GM18861 (cell line): ENCODE data around the gene GJA3.

Experiments used
- ATAC-seq: cut with Tn5 transposase; IDR thresholded peaks from one replicate; pipeline ENCODE4 v1.9.1; 2021; ENCODE audit not compliant: unreplicated experiment

The GJA3 gene

DNA sequence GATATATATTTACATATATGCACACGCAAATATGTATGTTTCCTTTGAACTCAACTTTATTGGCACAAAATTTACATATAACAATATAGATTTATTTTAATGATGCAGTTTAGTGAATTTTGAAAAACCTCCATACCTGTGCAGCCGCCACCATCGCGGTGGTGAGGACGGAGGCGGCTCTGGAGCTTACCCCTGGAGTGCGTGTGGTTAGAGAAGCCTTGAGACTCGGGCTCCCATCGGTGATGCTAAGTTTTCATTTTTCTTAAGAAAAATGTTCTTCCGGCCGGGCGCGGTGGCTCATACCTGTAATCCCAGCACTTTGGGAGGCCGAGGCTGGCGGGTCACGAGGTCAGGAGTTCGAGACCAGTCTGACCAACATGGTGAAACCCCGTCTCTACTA lies 31.8 kb downstream of the GJA3 start:
- no peak for ATAC-seq

GRCh38 chr13:20128459-20128931 lies 32.4 kb downstream of the GJA3 start:
- no peak for ATAC-seq

- peak; percentile 64 for ATAC-seq
Observed at GRCh38 chr13:20127562-20128458, 33.0 kb downstream of the GJA3 start.

DNA sequence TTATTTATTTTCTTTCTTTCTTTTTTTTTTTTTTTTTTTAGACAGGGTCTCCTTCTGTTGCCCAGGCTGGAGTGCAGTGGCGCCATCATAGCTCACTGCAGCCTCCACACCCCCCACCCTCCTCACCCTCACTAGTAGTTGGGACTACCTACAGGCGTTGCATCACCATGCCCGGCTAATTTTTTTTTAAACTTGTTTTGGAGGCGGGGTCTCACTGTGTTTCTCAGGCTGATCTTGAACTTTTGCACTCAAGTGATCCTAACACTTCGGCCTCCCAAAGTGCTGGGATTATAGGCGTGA lies 33.6 kb downstream of the GJA3 start:
- no peak for ATAC-seq

DNA sequence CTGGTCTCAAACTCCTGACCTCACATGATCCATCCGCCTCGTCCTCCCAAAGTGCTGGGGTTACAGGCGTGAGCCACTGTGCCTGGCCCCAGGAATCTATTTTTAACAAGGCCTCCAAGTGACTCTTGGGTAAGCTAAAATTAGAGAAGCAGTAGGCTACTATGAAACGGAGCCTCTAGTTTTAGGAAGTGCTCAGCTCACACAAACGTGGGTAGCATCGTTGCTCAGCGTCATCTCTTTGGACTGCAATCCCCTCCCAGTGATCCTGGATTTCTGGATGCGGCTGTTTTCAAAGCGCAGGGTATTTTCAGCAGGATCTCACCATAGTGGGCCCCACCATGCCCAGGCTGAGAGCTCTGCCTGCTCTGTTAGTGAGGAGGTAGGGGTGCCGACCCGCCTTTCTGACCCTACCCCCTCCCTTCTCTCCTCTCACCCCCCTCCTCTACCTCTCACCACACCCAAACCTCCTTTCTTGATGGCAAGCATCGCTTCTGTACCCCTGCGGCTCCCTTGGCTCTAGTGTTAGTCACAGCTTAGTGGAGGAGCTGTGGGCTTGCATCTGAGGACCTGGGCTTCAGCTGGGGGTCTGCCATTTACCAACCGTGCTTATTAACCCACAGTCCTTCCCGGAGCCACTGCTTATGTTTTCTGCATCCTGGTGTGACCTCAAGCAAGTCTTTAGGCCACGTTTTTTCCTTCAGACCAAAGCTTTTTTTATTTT lies 34.2 kb downstream of the GJA3 start:
- no peak for ATAC-seq

GRCh38 chr13:20125783-20126165 lies 35.1 kb downstream of the GJA3 start:
- ATAC-seq, result no peak

DNA sequence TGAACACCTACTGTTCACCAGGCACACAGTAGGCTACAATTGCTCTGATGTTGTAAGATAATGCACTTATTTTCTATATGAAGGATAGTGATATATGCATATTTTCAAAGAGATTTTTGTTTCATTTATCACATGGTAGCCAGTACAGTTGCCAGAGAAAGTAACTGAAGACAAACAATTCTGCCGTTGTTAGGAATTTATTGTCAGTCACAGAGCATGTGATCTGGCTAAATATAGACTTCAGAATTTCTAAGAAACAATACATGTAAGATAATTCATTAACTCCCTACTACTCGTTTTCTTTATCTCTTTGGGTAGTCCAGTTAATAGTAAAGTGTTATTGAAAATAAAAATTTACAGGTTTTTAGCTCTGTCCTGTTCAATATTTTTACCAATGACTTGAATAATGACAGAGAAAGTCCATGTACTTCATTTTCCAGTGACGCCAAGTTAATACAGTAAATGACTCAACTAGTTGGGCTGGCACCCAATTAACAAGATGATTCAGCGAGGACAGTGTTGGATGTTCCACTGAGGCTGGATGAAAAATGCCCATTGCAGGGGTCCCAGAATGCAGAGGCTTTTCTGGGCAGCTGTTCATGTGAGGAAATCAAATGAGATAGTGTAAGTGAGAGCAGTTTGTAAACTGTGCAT lies 35.6 kb downstream of the GJA3 start:
- no peak for ATAC-seq

- no peak for ATAC-seq
Observed at GRCh38 chr13:20124303-20124702, 36.5 kb downstream of the GJA3 start.

DNA sequence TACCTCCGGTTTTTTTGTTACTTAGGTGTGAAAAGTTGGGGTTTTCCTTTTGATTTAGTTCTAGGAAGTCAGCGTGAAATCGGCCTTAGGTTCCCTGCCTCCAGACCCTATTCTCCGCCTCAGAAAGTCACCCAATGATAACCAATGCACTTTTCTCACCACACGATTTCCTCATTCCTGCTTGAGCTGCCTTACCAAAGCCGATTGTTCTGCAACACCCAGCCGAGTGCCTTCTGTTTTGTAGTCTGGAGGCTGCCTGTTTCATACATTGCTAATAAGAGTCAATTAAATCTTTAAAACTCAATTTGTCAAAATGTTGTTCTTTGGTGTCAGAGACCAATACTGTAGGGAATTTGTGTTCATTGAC lies 39.7 kb downstream of the GJA3 start:
- ATAC-seq, result no peak

DNA sequence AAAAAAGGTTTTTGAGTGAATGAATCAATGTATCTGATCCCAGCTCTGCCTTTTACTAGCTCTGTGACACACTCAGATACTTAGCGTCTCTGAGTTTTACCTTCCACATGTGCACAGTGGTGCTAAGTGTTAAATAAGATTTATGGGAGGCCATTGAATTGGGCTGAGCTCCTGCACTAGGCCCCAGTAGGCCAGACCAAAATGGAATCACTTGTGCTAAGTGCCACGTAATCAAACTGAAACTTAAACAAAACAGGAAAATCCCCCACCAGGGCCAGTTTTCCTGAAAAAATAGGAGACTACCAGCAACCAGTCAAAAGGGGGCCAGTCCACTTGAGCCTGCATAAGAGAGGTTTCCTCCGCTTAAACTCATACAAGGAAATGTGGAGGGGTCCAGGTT lies 40.9 kb downstream of the GJA3 start:
- no peak for ATAC-seq

DNA sequence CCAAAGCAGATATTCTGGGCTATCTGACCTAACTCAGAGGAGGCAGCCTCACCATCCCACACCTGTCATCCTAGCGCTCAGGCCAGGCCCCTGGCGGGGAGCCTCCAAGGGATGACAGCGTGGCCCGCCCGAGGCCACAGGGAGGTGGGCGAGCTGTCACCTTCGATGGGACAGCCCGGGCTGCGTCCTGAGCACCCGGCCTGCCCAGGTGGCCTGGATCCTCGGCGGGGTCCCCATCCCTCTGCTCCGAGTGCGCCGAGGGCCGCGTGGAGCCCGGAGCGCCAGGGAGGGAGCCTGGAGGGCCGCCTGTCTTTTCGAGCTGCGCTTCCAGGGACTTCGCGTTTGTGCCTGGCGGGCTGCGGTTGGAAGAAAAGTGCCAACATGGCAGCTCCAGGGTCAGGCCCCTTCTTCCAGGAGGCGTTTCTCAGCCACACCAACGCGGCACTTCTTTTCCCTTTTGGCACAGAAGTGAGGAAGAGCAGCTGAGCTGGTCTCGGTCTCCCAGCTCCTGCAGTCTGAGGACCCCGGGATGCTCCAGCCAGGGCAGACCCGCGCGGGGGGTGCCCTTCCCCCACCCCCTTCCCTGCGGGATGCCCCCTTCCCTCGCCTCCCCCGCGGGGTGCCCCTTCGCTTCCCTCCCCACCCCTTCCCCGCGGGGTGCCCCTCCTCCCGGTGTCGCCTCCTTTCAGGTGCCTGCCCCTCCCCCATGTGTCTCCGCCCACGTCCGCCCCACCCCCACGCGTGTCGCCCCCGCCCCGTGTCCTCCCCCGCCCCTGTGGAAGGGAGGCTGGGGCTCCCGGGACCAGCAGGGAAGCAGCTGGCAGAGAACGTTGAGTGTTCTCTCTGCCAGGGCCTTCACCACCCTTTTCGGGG lies 42.3 kb downstream of the GJA3 start:
- no peak for ATAC-seq

DNA sequence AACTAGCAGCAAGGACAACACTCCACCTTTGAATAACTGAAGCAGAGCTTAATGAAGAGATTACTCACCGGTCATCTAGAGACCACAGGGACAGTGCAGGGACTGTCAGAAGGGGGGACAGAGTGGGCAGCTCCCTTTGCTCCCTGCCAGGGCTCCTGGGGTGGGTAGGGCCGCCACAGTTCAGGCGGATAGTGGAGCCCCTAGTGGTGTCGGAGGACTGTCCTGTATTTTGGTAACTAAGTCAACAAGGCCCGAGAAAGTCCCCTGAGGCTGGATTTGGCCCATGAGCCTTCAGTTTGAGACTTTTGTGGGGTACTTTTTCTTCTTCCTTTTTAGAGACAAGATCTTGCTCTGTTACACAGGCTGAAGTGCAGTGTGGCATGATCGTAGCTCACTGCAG lies 44.6 kb downstream of the GJA3 start:
- no peak for ATAC-seq

- no peak for ATAC-seq
Observed at GRCh38 chr13:20114066-20114610, 46.7 kb downstream of the GJA3 start.

- ATAC-seq, result no peak
Observed at GRCh38 chr13:20109037-20109436, 51.8 kb downstream of the GJA3 start.

- no peak for ATAC-seq
Observed at GRCh38 chr13:20106742-20107141, 54.1 kb downstream of the GJA3 start.

DNA sequence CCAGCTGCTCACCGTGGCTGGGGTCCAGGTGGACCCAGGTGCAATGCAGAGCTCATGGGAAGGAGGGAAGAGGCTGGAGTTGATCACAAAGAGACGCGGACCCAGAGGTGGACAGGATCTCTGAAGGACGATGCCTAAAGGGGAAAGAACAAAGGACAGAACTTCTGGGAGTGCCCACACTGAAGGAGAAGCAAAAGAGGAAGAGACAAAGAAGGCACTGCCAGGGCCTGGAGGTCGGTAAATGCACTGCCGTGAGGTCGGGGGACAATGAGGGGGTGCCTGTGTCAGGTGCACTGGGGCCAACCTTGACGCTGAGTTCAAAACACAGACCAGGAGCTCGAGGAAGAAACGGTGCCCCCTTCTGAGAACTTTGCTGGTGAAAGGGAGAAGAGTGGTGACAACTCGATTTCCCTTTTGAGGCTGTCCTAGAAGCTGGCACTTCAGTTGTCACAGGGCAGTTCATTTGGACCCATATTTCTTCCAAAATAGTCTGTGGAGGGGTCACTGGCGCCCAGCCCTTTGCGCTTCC lies 55.6 kb downstream of the GJA3 start:
- ATAC-seq, result no peak

GRCh38 chr13:20102525-20103180 lies 58.2 kb downstream of the GJA3 start:
- no peak for ATAC-seq

- no peak for ATAC-seq
Observed at GRCh38 chr13:20101467-20102316, 59.2 kb downstream of the GJA3 start.

- no peak for ATAC-seq
Observed at GRCh38 chr13:20099319-20099718, 61.5 kb downstream of the GJA3 start.
